T-helper 2 cell treated with Interferon-gamma antibody and Interleukin-4, amounts not matched to agents 100 ng/mL and 5 ng/mL, for 36 hours (primary cell): ENCODE measurements around the gene MGAT5. TPM values are rescaled to one million over a fixed set of nuclear protein-coding genes. Genes with fewer than 3 reads are reported as not detected.

Source experiments
- intact Hi-C: fragments of 100-400 bp; cut with micrococcal nuclease; formaldehyde crosslinking; loops from one replicate; pipeline ENCODE4 v1.15.1; 2023
- total RNA-seq: library from RNA; stranded (reverse); gene quantifications from 2 replicates; pipeline ENCODE4 v1.2.3, GENCODE V29; 2022

MGAT5 gene
- total RNA-seq, 1 donor from 2014 or later: 18.6 TPM

DNA sequence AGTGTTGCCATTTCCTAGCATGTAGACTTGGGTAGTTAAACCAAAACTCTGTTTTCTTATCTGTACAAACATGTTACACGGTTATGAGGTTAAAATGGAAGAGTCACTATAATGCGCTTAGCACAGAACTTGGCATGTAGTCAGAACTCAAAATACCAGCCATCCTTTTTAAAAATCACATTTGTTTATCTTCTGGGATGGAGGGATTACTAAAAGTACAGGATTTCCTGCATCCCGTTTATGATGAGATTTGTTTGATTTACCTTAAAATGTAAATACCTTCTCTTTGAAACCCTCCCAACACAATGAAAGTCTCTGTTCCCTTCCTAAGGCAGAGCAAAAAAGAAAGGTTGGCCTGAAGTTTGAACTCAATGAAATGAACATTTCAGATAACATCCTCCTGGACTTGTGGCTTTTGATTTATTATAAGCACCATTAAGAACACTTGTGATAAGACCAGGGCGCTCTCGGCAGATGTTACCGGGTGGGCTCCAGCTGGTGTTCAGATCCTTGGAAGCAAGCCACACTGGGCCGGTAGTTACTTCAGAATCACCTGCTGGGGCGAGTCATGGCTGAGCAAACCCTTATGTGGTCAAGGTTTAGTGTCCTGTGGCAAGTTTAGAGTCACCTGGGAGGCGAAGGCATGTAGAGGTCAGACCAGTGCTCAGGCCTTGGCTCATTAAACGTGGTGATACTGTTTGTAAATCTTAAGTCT, 105.7 kb downstream of the MGAT5 start:
- intact Hi-C loops: no loop called here

DNA sequence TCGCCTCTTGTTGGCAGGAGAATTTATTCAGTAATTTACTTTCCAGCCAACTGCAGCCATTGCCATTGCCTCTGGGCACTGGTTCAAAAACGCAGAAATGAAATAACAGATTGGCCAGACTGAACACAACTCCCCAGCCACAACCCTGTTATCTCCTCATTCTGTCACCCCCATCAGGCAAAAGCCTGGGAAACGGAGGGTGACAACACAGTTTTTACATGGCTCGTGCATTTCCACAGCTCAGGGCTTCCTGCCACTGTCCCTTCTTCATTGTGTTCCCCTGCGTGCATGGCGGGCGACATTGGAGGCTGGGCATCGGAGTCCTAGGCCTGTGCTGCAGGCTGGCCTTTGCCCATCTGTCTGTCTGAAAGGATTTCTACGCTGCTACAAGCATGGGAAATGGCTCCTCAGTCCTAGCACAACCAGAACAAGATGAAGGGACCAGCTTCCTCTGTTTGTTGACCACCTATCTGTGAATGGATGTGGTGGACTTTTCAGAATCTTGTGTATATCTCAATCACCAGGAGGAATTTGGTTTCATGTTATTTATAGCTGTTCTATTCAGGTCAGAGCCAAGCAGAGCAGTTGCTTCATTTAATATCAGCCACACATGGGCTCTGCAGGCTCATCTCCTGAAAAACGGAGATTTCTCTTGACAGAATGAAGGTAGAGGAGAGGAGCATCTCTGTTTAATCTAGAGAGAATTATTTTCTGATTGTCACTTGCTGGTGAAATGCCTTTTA, 107.0 kb downstream of the MGAT5 start:
- intact Hi-C loops: no loop called here

DNA sequence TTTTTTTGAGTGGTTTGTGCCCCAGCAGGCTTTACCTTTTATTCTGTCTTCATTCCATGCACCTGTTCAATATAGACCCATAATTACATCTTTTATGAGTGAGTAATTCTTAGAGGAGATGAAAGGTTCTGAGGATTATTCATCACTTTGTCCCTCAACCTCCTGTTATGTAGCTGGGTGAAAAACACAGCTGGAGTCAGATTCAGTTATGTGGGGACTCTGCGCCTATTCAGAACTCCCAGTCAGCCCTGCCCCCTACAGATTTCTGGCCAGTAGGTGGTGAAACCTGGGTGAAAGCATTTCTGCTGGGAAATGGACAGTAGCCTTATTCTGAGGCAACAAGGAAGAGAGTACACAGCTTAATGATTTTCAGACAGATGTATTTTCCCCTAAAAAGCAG, 107.8 kb downstream of the MGAT5 start:
- intact Hi-C loops: no loop called here

DNA sequence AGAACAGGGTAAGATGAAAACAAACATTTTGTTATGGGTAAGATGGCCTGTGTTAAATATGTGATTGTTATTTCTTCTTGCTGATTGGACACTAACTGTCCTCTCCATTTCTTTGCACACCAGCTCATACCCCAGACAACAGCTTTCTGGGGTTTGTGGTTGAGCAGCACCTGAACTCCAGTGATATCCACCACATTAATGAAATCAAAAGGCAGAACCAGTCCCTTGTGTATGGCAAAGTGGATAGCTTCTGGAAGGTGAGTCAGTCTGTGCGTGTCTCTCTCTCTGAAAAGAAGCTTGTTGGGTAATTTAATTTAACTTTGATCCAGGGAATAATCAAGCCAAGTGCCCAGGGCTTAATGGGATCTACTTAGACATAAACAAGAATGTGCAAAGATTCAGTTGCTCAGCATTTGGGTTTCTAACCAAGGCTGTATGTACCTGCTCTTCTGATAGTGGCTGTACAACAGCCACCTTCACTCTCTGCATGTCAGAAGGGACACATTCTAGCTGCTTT, 108.3 kb downstream of the MGAT5 start:
- intact Hi-C loops: no loop called here

DNA sequence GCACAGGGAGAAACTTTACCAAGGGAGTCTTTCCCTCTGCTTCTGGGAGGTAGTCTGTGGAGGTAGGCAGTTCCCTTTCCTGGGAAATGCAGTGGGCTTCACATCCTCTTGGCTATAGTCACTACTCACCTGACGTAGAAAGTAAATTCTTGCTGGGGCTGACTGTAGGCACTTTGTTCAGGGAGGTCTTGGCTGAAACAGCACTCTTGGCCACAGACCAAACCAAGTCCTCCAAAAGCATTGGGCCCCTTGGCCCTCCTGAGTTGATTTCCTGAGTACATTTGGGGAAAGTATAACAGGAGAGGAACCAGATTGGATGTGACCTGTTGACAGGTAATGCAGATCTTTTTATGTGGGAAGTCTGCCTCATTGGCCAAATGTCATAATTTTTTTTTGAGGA, 108.9 kb downstream of the MGAT5 start:
- intact Hi-C loops: no loop called here

DNA sequence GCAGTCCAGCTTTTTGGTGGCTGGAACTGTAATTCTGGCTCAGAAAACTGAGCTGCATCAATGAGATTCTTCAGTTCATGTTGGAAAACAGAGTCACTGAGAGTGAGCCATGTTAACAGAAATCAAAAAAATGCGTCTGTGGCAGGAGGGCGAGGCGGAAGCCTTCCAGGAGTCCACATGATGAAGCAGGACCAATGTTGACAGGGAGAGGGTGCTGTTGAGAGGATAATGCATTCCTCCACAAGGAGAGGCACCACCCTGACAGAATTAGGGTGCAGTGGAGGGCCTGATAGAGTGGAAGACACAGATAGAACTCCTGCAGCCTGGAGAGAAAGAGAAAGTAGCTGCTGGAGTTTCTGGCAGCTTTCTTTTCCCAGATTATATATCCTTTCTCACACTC, 111.5 kb downstream of the MGAT5 start:
- intact Hi-C loops: no loop called here

DNA sequence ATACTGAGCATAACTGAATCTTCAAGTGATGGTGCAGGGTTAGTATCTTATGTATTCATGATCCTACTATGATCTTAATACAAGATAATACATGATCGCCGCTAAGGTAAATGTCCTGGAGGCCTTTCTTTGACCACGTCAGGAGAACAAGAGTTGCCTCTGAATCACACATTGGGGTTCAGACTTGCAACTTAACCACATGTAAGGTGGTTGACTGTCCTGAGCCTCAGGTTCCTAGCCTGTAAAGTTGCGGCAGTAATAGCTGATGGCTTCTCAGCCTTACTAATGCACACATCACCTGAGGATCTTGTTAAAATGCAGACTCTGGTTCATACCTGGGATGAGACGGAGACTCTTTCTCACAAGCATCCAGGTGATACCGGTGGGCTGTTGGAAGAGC, 112.5 kb downstream of the MGAT5 start:
- intact Hi-C loops: no loop called here

DNA sequence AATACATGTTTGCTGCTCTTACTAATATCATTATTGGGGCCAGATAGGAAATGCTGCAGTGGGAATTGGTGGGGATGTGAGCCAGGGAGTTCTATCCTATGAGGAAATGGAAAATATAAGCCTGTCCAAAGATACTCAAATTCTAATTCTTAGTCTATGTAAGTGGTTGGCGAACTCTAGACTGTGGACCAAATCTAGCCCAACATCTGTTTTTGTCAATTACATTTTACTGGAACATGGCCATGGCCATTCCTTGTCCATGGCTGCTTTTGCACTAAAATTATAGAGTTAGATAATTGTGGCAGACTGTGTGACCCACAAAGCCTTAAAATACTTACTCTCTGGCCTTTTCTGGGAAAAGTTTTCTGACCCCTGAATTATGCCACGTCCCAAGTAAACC, 113.3 kb downstream of the MGAT5 start:
- intact Hi-C loops: no loop called here

DNA sequence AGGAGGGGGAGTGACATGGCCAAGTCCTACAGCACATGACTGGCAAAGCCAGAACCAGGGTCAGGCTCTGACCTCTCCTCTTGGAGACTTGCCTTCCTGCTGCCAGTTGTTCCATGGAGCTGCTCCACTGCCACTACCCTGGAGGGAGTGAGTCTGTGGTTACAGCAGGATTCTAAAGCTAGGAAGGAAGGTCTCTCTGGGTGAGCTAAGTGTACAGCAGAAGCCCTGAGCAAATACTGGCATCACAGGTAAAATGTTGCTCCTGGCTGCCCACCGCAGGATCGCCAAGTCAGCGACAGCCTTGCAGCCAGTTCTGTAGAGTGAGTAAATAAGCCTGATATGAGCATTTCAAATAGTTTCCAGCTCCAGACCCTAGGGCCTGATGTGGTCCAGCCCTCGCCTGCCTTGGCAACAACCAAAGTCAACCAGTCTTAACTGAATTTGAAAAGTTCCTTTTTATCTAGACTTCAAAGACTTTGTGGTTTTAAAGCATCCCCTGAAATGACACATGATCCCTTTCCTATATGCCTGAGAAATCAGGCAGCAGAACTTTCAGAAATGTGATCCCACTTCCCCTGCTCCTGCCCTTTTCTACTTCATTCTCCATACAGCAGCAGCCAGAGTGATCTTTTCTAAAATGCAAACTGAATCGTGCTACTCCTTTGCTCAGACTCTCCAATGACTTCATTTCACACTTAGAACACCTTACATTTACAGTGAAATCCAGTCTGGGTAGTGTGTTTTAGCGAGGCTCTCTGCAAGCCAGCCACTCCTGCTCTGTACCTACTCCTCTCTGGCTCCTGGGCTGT, 114.3 kb downstream of the MGAT5 start:
- intact Hi-C loops: no loop called here

DNA sequence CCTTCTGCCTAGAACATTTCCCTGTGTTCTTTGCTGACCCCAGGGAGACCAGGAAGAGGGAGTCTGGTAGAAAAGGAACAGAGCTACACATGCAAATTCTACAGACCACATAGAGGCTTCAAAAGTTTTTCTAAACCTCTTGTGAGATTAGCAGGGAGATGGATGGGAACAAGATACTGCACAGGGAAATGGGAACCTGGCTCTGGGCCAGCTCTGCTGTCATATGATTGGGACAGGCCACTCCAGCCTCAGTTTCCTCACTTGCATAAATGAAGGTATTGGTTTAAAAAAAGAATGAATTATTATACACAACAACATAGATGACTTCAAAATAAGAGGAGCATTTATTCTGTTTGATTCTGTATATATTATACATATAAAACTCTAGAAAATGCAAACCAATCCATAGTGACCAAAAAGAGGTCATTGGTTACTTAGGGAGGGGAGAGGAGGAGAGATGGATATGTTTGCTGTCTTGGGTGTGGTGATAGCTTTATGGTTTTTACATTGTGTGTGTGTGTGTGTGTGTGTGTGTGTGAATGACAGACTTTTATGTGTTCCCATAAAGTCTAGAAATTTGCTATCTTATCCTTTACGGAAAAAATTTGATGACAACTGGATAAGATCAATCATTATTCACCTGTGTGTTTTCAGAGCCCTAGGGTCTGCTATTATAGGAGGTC, 115.5 kb downstream of the MGAT5 start:
- intact Hi-C loops: no loop called here

DNA sequence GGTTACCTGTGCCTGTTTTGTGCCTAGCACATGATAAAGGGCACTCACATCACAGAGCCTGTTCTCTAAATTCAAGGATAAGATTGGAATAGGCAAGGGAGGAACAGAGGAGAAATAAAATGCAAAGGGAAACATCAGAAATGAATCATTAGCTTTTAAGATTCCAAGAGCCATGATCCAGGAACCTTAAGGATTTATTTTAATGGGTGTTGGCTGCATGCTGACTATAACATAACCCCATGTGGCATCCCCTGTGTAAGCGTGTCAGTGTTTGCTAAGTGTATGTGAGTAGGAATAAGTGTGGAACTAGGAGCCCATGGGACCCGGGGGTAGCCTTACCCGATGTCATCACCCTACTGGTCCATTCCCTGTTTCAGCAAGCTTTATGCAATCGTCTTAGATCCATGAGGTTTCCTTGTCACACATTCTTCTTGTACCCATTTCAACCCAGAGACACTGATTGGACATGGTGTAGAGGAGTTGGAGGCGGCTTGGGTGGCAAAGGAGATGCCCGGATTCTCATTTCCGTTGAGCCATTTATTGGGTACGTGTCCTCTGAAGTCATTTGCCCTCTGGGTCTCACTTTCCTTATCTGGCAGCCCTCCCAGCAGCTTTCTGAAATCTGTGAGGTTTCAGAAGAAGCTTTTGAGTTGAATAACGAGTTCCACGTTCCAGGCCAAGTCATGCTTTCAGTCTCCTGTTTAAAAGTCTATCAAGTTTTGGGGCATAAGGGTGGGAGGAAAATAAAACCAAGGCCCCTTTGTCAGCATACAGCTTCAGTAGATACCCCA, 117.0 kb downstream of the MGAT5 start:
- intact Hi-C loops: no loop called here

DNA sequence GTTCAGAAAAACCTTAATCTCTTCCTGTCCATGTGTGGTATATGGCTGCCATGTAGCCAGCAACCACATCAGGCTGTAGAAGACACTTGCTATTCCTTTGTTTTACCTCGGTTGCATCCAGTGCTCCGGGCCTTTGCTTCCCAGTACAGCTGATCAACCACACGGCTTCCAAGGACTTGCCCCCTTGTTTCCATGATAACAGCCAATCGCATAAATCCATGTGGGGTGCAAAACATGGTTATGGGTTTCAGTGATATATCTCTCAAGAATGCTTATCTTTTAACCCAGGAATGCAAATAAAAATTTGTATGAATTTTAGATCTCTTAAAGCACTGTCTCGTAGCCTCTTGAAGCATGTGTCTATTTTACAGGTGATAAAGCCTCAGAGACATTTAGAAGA, 118.3 kb downstream of the MGAT5 start:
- intact Hi-C loops: no loop called here

DNA sequence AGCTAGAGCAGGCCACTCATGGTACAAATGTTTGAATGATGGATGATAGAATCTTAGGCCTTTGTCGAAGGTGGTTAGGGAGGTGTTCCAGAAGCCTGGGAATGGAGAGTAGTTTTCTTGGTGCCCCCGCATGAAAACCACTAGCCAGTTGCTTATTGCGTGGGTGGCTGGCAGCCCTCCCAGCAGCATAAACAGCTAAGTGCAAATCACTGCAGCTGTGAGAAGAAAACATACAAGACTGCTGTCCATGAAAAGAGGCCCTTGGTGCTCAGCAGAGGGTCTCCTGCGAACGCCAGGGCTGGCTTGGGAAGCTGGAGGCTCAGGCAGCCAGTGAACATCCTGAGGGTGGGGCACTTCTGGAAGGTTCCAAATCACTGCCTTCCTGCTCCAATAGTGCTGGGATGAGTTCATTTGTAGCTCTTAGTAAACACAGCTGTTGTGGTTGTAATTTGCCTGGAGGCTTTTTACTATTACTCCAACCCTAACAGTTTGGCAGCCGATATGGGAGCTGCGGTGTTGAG, 118.8 kb downstream of the MGAT5 start:
- intact Hi-C loops: no loop called here

DNA sequence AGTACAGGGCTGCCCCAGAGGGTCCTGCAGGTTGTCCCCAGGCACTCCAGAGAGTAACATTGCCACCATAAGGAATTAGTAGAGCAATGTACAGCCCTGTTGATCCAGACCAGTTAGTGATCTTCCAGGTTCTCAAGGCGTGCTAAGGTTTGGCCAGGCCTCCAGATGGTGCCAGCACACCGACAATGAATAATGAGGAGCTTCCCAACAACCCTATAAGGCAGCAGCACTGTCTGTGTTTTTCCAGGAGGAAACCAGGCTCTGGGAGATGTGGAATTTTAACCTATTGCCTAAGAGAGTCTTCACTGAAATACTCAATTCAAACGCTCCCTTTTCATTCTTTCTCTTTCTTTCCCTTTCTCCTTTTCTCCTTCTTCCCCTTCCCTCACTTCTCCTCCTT, 122.1 kb downstream of the MGAT5 start:
- intact Hi-C loops: no loop called here

DNA sequence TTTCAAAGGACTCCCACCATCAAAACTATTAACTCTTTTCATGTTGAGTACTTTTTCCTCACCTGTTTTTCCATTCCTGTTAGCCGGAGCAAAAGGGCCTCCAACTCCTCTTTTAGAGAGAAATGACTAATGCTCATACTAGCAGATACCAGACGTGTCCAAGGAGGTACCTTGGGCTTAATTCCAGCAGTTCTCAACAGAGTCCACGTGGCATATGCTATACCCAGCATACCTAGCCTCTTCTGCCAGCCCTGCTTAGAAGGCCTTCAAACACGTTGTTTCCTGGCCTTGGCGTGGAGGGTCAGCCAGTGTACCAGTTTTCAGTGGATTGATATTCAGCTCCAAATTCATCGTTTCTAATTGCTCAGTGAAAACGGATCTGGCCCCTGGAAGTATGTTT, 123.9 kb downstream of the MGAT5 start:
- intact Hi-C loops: no loop called here

DNA sequence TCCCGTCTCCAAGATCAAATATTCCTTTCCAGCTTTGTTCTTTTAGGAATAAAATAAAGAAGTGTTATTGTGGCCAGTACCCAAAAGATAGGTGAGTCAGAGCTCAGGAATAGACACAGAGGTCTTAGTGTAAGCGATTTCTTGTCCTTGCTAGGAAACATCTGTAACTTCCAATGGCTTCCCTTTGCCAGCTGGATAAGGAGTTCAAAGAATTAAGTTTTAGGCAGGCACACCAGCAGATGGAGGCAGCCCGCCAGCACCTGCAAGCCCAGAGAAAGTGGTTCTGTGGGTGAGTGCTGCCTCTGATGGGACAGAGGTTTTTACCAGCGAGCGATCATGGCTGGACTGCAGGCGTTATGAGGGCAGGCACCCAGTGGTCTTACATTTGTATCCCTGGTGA, 125.4 kb downstream of the MGAT5 start:
- intact Hi-C loops: no loop called here

DNA sequence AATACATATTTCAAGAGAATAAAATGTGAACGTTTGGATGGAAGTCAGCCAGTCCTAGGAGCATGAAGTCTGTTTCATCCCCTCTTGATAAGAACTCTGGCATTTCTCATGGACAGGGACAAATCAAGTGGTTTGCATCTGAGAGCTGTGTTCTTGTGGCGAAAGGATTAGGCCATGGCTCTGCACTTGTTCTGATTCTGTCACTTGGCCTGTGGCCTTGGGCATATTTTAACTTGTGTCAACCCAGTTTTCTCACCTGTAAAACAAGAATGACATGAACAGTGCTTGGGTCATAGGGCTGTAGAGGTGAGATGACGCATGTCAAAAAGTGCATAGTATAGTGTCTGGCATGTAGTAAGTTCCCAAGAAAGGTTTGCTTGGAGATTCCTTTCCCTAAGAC, 125.8 kb downstream of the MGAT5 start:
- intact Hi-C loops: no loop called here

DNA sequence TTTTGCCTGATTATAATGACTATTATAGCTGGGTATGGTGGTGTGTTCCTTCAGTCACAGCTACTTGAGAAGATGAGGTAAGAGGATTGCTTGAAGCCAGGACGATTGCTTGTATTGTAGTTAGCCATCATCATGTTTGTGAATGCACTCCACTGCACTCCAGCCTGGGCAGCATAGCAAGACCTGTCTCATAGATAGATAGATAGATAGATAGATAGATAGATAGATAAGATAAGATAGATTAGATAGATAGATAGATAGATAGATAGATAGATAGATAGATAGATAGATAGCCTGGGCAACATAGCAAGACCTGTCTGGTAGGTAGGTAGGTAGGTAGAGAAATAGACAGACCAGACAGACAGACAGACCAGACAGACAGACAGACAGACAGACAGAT, 127.3 kb downstream of the MGAT5 start:
- intact Hi-C loops: no loop called here

DNA sequence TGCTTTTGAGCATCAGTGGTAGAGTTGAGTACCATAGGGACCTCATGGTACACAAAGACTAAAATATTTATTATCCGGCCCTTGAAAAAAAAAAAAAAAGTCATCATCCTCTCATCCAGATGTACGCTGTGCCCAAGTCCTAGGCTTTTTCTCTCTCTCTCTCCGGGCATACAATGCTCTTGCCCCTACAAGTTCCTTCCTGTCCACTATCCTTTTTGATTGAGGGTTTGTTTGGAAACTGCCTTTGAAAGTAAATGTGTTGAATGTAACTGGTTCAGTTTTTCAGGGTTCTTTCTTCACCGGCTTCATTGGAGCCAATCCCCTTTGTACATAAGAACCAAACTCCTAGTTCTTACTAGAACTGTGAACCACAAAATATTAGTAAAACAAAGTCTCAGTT, 130.3 kb downstream of the MGAT5 start:
- intact Hi-C loops: no loop called here

DNA sequence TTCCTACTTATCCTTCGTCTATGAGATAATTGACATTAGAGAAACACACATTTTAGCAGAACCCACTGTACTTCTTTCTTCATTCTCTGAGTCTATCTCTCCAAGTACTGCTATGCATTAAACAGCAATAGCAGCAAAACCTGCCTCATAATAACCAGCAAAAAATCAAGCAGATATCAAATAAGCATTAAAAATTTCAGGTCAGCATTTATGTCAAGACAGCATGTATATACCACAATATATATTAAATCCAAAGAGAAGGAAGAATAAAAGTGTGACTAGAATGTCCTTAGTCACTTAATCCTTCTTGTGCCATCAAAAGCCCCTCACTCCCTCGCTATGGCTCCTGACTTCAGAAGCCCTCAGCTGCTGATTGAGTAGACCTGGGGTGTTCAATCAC, 131.3 kb downstream of the MGAT5 start:
- intact Hi-C loops: no loop called here
